SK-N-SH (cell line): ENCODE results near the gene CDC42EP3. TPM values are rescaled to one million over a fixed set of nuclear protein-coding genes. Genes with fewer than 3 reads are reported as not detected.
A peak's percentile ranks its signal among the peaks of the same experiment; 100 is the strongest.

ENCODE experiments used
- CTCF ChIA-PET: fragments of 300-600, 350-600 bp; formaldehyde crosslinking; extraction: SDS; loops from one replicate; lab custom pipeline; 2021; lab: Yijun Ruan, JAX
- POLR2A ChIA-PET: fragments of 350-600 bp; sonication (Branson Sonifier 250); formaldehyde crosslinking; extraction: SDS; loops from one replicate; lab custom pipeline; 2020; ENCODE audit warnings: antibody characterized with exemption, inconsistent platforms; lab: Yijun Ruan, JAX
- DNase-seq: peaks from one replicate; pipeline ENCODE4 v3.0.0; 2012
- H2AFZ ChIP-seq: fragments of 200-600 bp; sonication (generic); 2 replicates; pipeline ENCODE4 v1.8.1; 2016; ENCODE audit warnings: antibody characterized with exemption, mild to moderate bottlenecking, low read depth
- H3F3A ChIP-seq: fragments of 200-600 bp; sonication (generic); replicated peaks from 2 replicates; pipeline ENCODE3; 2016; ENCODE audit warnings: antibody characterized with exemption, mild to moderate bottlenecking; ENCODE audit not compliant: insufficient read depth
- H3K27ac ChIP-seq, 2 experiments: fragments of 200-500 bp in 1 of 2; fragments of 200-600 bp in 1 of 2; sonication (Bioruptor generic) in 1 of 2; sonication (generic), shearing (Covaris generic) in 1 of 2; 2 replicates each; pipeline versions ENCODE4 v1.5.1 to v1.6.1; 2014 to 2016; ENCODE audit warnings: low read depth in 2 of 2, inconsistent platforms in 1 of 2, low read length in 1 of 2, mild to moderate bottlenecking in 1 of 2, mixed read lengths in 1 of 2
- H3K27me3 ChIP-seq: fragments of 200-600 bp; sonication (generic), shearing (Covaris generic); 2 replicates; pipeline ENCODE4 v1.6.1; 2016; ENCODE audit warnings: mixed run types; ENCODE audit not compliant: insufficient read depth
- H3K36me3 ChIP-seq, 2 experiments: fragments of 200-500 bp in 1 of 2; fragments of 200-600 bp in 1 of 2; sonication (Bioruptor generic) in 1 of 2; sonication (generic) in 1 of 2; replicated peaks in 1 of 2; 2 replicates each; pipeline versions ENCODE3 to v1.5.1; 2014 to 2016; ENCODE audit warnings: low read length in 1 of 2, mild to moderate bottlenecking in 1 of 2; ENCODE audit not compliant: insufficient read depth in 2 of 2, control insufficient read depth in 1 of 2
- H3K4me1 ChIP-seq, 2 experiments: fragments of 200-500 bp in 1 of 2; fragments of 200-600 bp in 1 of 2; sonication (Bioruptor generic) in 1 of 2; sonication (generic), shearing (Covaris generic) in 1 of 2; 2 replicates each; pipeline versions ENCODE4 v1.5.1 to v1.6.1; 2014 to 2016; ENCODE audit warnings: low read depth in 1 of 2, low read length in 1 of 2, mixed run types in 1 of 2; ENCODE audit not compliant: insufficient read depth in 2 of 2, control insufficient read depth in 1 of 2
- H3K4me2 ChIP-seq: fragments of 200-600 bp; sonication (generic), shearing (Covaris generic); 2 replicates; pipeline ENCODE4 v1.6.1; 2017; ENCODE audit warnings: mixed run types
- H3K4me3 ChIP-seq, 2 experiments: fragments of 200-500 bp in 1 of 2; fragments of 200-600 bp in 1 of 2; sonication (Bioruptor generic) in 1 of 2; sonication (generic), shearing (Covaris generic) in 1 of 2; 2 replicates each; pipeline versions ENCODE4 v1.5.1 to v1.8.1; 2014 to 2016; ENCODE audit warnings: low read depth in 2 of 2, inconsistent platforms in 1 of 2, low read length in 1 of 2, mild to moderate bottlenecking in 1 of 2, mixed read lengths in 1 of 2, moderate library complexity in 1 of 2
- H3K79me2 ChIP-seq: fragments of 200-600 bp; sonication (generic); 2 replicates; pipeline ENCODE4 v1.8.1; 2017; ENCODE audit warnings: mild to moderate bottlenecking; ENCODE audit not compliant: insufficient read depth
- H3K9ac ChIP-seq: fragments of 200-600 bp; sonication (generic); 2 replicates; pipeline ENCODE4 v1.6.1; 2017; ENCODE audit warnings: mixed run types
- H3K9me2 ChIP-seq: fragments of 200-600 bp; sonication (generic); 2 replicates; pipeline ENCODE4 v1.6.1; 2017; ENCODE audit warnings: mixed run types
- H3K9me3 ChIP-seq: fragments of 200-600 bp; sonication (generic); 2 replicates; pipeline ENCODE4 v1.6.1; 2017; ENCODE audit warnings: mixed run types, mild to moderate bottlenecking, moderate library complexity
- H4K20me1 ChIP-seq: fragments of 200-600 bp; sonication (generic); 2 replicates; pipeline ENCODE4 v1.6.1; 2017; ENCODE audit warnings: mild to moderate bottlenecking, mixed run types; ENCODE audit not compliant: insufficient read depth
- CHD2 ChIP-seq: fragments of 150-350 bp; IDR thresholded peaks from 2 replicates; pipeline ENCODE4 v1.6.1; 2018; ENCODE audit warnings: low read length; ENCODE audit not compliant: partially characterized antibody
- ELF1 ChIP-seq: IDR thresholded peaks from 2 replicates; pipeline ENCODE4 v1.4.0; 2012
- EP300 ChIP-seq, 2 experiments: IDR thresholded peaks; 2 replicates each; pipeline versions ENCODE4 v1.4.0 to v1.6.1; 2012; ENCODE audit warnings: borderline replicate concordance in 1 of 2, low read depth in 1 of 2, low read length in 1 of 2
- EZH2phosphoT487 ChIP-seq: fragments of 200-600 bp; sonication (generic); IDR thresholded peaks from 2 replicates; pipeline ENCODE4 v1.6.1; 2017; ENCODE audit warnings: low read depth, mixed run types, mild to moderate bottlenecking, antibody characterized with exemption, moderate library complexity, borderline replicate concordance
- FOSL2 ChIP-seq: IDR thresholded peaks from 2 replicates; pipeline ENCODE4 v1.4.0; 2012; ENCODE audit warnings: low read depth, mild to moderate bottlenecking, moderate library complexity, borderline replicate concordance
- FOXJ3 ChIP-seq: sonication (generic); formaldehyde crosslinking; IDR thresholded peaks from 2 replicates; pipeline ENCODE4 v1.5.1; 2020; ENCODE audit warnings: mild to moderate bottlenecking, missing genetic modification reagents
- FOXM1 ChIP-seq: IDR thresholded peaks from 2 replicates; pipeline ENCODE4 v1.4.0; 2012; ENCODE audit warnings: low read depth, mild to moderate bottlenecking
- GABPA ChIP-seq: IDR thresholded peaks from 2 replicates; pipeline ENCODE4 v1.4.0; 2012; ENCODE audit warnings: low read depth, mild to moderate bottlenecking
- GATA2 ChIP-seq: sonication (generic); formaldehyde crosslinking; IDR thresholded peaks from 2 replicates; pipeline ENCODE4 v1.5.0; 2020; ENCODE audit warnings: mild to moderate bottlenecking, missing genetic modification reagents
- JUND ChIP-seq: IDR thresholded peaks from 2 replicates; pipeline ENCODE4 v1.4.0; 2012
- MXI1 ChIP-seq: IDR thresholded peaks from 2 replicates; pipeline ENCODE4 v1.6.1; 2012; ENCODE audit warnings: mild to moderate bottlenecking, low read depth, low read length, improper control_type of control experiment
- NFIC ChIP-seq: IDR thresholded peaks from 2 replicates; pipeline ENCODE4 v1.4.0; 2012; ENCODE audit warnings: borderline replicate concordance
- NRF1 ChIP-seq: IDR thresholded peaks from 2 replicates; pipeline ENCODE4 v1.6.1; 2012; ENCODE audit warnings: low read depth, mild to moderate bottlenecking, low read length
- POLR2AphosphoS5 ChIP-seq: IDR thresholded peaks from 2 replicates; pipeline ENCODE4 v1.6.1; 2012; ENCODE audit warnings: low read depth, low read length
- RAD21 ChIP-seq: IDR thresholded peaks from 2 replicates; pipeline ENCODE4 v1.6.1; 2012; ENCODE audit warnings: mild to moderate bottlenecking, low read length
- RCOR1 ChIP-seq: fragments of 150-350 bp; IDR thresholded peaks from 2 replicates; pipeline ENCODE4 v1.6.1; 2017; ENCODE audit warnings: antibody characterized with exemption, low read length
- RFX5 ChIP-seq: IDR thresholded peaks from 2 replicates; pipeline ENCODE4 v1.6.1; 2012; ENCODE audit warnings: mild to moderate bottlenecking, improper control_type of control experiment, low read length
- RXRA ChIP-seq: IDR thresholded peaks from 2 replicates; pipeline ENCODE4 v1.4.0; 2012; ENCODE audit warnings: low read depth, mild to moderate bottlenecking, borderline replicate concordance
- SIN3A ChIP-seq: IDR thresholded peaks from 2 replicates; pipeline ENCODE4 v1.6.1; 2012; ENCODE audit warnings: low read depth, mild to moderate bottlenecking, low read length, moderate library complexity, borderline replicate concordance
- SMC3 ChIP-seq: IDR thresholded peaks from 2 replicates; pipeline ENCODE4 v1.6.1; 2012; ENCODE audit warnings: low read depth, low read length, improper control_type of control experiment
- TAF1 ChIP-seq: IDR thresholded peaks from 2 replicates; pipeline ENCODE4 v1.6.1; 2012; ENCODE audit warnings: low read depth, mild to moderate bottlenecking, low read length, moderate library complexity, borderline replicate concordance
- TCF12 ChIP-seq: IDR thresholded peaks from 2 replicates; pipeline ENCODE4 v1.4.0; 2012
- TEAD4 ChIP-seq: IDR thresholded peaks from 2 replicates; pipeline ENCODE4 v1.4.0; 2012; ENCODE audit warnings: mild to moderate bottlenecking, borderline replicate concordance; ENCODE audit not compliant: insufficient read depth
- YY1 ChIP-seq: IDR thresholded peaks from 2 replicates; pipeline ENCODE4 v1.4.0; 2012; ENCODE audit warnings: low read depth, mild to moderate bottlenecking
- WGBS: methylation state at CpG from one replicate; pipeline ENCODE4 v1.1.6; 2017; ENCODE audit warnings: low lambda C conversion rate; 5-methylcytosine and 5-hydroxymethylcytosine counted together
- polyA plus RNA-seq, 3 experiments: library from polyadenylated mRNA; depleted of rRNA; stranded (reverse); fragments of >200 nt; gene quantifications; 2 replicates each; pipeline ENCODE4 v1.2.3, GENCODE V29; 2012
- TF ChIP-seq, protein P1 (sequence below): IDR thresholded peaks from 2 replicates; pipeline ENCODE4; 2012
- TF ChIP-seq, protein P2 (sequence below): IDR thresholded peaks from 2 replicates; pipeline ENCODE4 v1.4.0; 2012; ENCODE audit warnings: low read depth
- TF ChIP-seq, protein P3 (sequence below): fragments of 150-350 bp; IDR thresholded peaks from 2 replicates; pipeline ENCODE4 v1.6.1; 2017; ENCODE audit warnings: antibody characterized with exemption, low read length, low read depth, borderline replicate concordance
- TF ChIP-seq, protein P4 (sequence below): IDR thresholded peaks from 2 replicates; pipeline ENCODE4 v1.4.0; 2012; ENCODE audit warnings: low read depth, borderline replicate concordance
- TF ChIP-seq, protein P5 (sequence below): fragments of 150-350 bp; IDR thresholded peaks from 2 replicates; pipeline ENCODE4 v1.6.1; 2016; ENCODE audit warnings: mild to moderate bottlenecking, low read depth, low read length
- TF ChIP-seq, protein P6 (sequence below): IDR thresholded peaks from 2 replicates; pipeline ENCODE4 v1.4.0; 2012; ENCODE audit warnings: low read depth, borderline replicate concordance

The CDC42EP3 gene
- polyA plus RNA-seq, 1 of the 3 experiments (the other 2 are of a cell fraction): 87.5 TPM

DNA sequence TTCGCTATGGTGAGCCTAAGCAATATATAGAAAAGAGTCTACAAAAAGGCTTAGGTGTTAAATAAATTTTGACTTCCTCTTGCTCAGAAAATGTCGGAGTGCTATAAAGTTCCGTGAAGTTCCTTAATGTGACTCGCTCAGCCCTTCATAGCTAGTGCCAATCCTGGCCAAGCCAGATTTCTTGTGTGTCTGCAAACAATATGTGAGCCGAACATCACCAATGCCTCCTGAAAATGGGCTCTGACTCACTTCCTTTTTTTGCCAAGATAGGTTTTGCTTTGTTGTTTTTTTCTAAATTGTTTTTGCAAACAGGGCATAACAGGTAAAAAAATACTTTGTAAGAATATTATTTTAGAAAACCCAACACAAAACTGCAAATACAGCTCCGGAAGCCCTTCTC lies 26.1 kb downstream of the CDC42EP3 start:
- Histone ChIP-seq H3K79me2 (peaks cover 86% of the 10 kb centered on the region), H2AFZ (no peak overlapping the region), H3K9ac (no peak overlapping the region), H3K9me3 (no peaks in the 10 kb centered on the region), H3K4me2 (0 out of 2 replicates have a peak overlapping the region, but pooled peaks have one; percentile 11), H3K4me1 (peaks cover 52 to 58% of the 10 kb centered on the region in 2 experiments), H4K20me1 (peaks cover 25% of the 10 kb centered on the region; the same call in 1 of the 2 replicates), H3K27me3 (no peaks in the 10 kb centered on the region), H3F3A (peaks cover 91% of the 10 kb centered on the region), H3K9me2 (no peaks in the 10 kb centered on the region), H3K36me3 (peaks cover 82 to 83% of the 10 kb centered on the region in 2 experiments), H3K4me3 (no peak overlapping the region), H3K27ac (peak overlapping the region; percentile 53 to 93; a peak in 3 of 4 replicates)
- ChIA-PET POLR2A (no interaction called here), CTCF (interaction anchor here (0.5 to 4.5 kb wide), 7 partner anchors 11 to 1294 kb away, joined by 3 to 19 read pairs (median 5); no protein-coding TSS in a partner anchor)
- WGBS: 48% methylated on average over 6 of the region's 6 CpGs
- no peak for DNase-seq
- TF ChIP-seq TCF12: peak; percentile 91
- no peak for TF ChIP-seq GABPA
- TF ChIP-seq TAF1: no peak
- TF ChIP-seq, protein P1, sequence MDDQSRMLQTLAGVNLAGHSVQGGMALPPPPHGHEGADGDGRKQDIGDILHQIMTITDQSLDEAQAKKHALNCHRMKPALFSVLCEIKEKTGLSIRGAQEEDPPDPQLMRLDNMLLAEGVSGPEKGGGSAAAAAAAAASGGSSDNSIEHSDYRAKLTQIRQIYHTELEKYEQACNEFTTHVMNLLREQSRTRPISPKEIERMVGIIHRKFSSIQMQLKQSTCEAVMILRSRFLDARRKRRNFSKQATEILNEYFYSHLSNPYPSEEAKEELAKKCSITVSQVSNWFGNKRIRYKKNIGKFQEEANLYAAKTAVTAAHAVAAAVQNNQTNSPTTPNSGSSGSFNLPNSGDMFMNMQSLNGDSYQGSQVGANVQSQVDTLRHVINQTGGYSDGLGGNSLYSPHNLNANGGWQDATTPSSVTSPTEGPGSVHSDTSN: peak; percentile 55
- no peak for TF ChIP-seq RCOR1
- TF ChIP-seq CHD2: no peak
- TF ChIP-seq RAD21: no peak
- TF ChIP-seq YY1: 0 out of 2 replicates have a peak, but pooled peaks have one; percentile 19
- 0 out of 2 replicates have a peak, but pooled peaks have one; percentile 14 for TF ChIP-seq TEAD4
- 0 out of 2 replicates have a peak, but pooled peaks have one; percentile 27 for TF ChIP-seq RXRA
- TF ChIP-seq, protein P2, sequence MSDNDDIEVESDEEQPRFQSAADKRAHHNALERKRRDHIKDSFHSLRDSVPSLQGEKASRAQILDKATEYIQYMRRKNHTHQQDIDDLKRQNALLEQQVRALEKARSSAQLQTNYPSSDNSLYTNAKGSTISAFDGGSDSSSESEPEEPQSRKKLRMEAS: 0 out of 2 replicates have a peak, but pooled peaks have one; percentile 44
- no peak for TF ChIP-seq RFX5
- no peak for TF ChIP-seq FOXM1
- no peak for TF ChIP-seq ELF1
- TF ChIP-seq GATA2 (CRISPR knock-in tag): no peak
- TF ChIP-seq, protein P3, sequence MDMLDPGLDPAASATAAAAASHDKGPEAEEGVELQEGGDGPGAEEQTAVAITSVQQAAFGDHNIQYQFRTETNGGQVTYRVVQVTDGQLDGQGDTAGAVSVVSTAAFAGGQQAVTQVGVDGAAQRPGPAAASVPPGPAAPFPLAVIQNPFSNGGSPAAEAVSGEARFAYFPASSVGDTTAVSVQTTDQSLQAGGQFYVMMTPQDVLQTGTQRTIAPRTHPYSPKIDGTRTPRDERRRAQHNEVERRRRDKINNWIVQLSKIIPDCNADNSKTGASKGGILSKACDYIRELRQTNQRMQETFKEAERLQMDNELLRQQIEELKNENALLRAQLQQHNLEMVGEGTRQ: no peak
- TF ChIP-seq EP300 (IDR thresholded peaks at IDR 0.05; ENCODE audit: borderline replicate concordance in 1 of 2, low read depth in 1 of 2, low read length in 1 of 2): peak in 1 of 2 experiments; percentile 52; a peak in 1 of 4 replicates
- TF ChIP-seq, protein P4, sequence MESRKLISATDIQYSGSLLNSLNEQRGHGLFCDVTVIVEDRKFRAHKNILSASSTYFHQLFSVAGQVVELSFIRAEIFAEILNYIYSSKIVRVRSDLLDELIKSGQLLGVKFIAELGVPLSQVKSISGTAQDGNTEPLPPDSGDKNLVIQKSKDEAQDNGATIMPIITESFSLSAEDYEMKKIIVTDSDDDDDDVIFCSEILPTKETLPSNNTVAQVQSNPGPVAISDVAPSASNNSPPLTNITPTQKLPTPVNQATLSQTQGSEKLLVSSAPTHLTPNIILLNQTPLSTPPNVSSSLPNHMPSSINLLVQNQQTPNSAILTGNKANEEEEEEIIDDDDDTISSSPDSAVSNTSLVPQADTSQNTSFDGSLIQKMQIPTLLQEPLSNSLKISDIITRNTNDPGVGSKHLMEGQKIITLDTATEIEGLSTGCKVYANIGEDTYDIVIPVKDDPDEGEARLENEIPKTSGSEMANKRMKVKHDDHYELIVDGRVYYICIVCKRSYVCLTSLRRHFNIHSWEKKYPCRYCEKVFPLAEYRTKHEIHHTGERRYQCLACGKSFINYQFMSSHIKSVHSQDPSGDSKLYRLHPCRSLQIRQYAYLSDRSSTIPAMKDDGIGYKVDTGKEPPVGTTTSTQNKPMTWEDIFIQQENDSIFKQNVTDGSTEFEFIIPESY: no peak
- TF ChIP-seq JUND: peak; percentile 70
- TF ChIP-seq, protein P5, sequence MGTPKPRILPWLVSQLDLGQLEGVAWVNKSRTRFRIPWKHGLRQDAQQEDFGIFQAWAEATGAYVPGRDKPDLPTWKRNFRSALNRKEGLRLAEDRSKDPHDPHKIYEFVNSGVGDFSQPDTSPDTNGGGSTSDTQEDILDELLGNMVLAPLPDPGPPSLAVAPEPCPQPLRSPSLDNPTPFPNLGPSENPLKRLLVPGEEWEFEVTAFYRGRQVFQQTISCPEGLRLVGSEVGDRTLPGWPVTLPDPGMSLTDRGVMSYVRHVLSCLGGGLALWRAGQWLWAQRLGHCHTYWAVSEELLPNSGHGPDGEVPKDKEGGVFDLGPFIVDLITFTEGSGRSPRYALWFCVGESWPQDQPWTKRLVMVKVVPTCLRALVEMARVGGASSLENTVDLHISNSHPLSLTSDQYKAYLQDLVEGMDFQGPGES: no peak
- TF ChIP-seq NFIC: peak; percentile 81
- TF ChIP-seq SIN3A: no peak
- TF ChIP-seq FOXJ3 (CRISPR knock-in tag): no peak
- TF ChIP-seq, protein P6, sequence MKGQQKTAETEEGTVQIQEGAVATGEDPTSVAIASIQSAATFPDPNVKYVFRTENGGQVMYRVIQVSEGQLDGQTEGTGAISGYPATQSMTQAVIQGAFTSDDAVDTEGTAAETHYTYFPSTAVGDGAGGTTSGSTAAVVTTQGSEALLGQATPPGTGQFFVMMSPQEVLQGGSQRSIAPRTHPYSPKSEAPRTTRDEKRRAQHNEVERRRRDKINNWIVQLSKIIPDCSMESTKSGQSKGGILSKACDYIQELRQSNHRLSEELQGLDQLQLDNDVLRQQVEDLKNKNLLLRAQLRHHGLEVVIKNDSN: no peak
- TF ChIP-seq MXI1: no peak
- no peak for TF ChIP-seq SMC3
- TF ChIP-seq EZH2phosphoT487: no peak
- TF ChIP-seq FOSL2: peak; percentile 77
- peak; percentile 65 for TF ChIP-seq POLR2AphosphoS5
- TF ChIP-seq NRF1: no peak
